Nephron (organoid): ENCODE measurements around the gene TXLNA.

Experiments
- H3K27ac Mint-ChIP-seq, 3 experiments: 2 replicates each; pipeline ENCODE4 v1.8.0; 2020; ENCODE audit warnings: mixed read lengths in 3 of 3, mild to moderate bottlenecking in 2 of 3, moderate library complexity in 1 of 3
- H3K27me3 Mint-ChIP-seq: 2 replicates; pipeline ENCODE4 v1.8.0; 2021; ENCODE audit warnings: low read depth, mild to moderate bottlenecking, moderate library complexity, mixed read lengths
- H3K36me3 Mint-ChIP-seq: 2 replicates; pipeline ENCODE4 v1.8.0; 2020; ENCODE audit warnings: low read depth, mixed read lengths
- H3K4me1 Mint-ChIP-seq: 2 replicates; pipeline ENCODE4 v1.8.0; 2020; ENCODE audit warnings: mixed read lengths
- H3K4me3 Mint-ChIP-seq, 3 experiments: 2 replicates each; pipeline ENCODE4 v1.8.0; 2020; ENCODE audit warnings: mild to moderate bottlenecking in 3 of 3, mixed read lengths in 3 of 3, moderate library complexity in 2 of 3
- H3K9me3 Mint-ChIP-seq: 2 replicates; pipeline ENCODE4 v1.8.0; 2020; ENCODE audit warnings: mixed read lengths
- CTCF ChIP-seq, 3 experiments: fragments of 200-600 bp; sonication (generic); IDR thresholded peaks; one replicate each; pipeline ENCODE4 v1.5.0; 2021; ENCODE audit warnings: antibody characterized with exemption in 3 of 3; ENCODE audit not compliant: unreplicated experiment in 3 of 3

Gene TXLNA

GRCh38 chr1:32240140-32240951, 60.9 kb downstream of the TXLNA start:
- Mint-ChIP-seq H3K4me1 (peaks cover 11% of the 10 kb centered on the region), H3K27ac (peak overlapping the region; percentile 77 to 85 (median 85)), H3K9me3 (no peaks in the 10 kb centered on the region), H3K4me3 (peak overlapping the region; percentile 92 to 93 (median 92)), H3K27me3 (no peaks in the 10 kb centered on the region), H3K36me3 (peaks cover 6% of the 10 kb centered on the region)
- no peak for TF ChIP-seq CTCF (IDR thresholded peaks at IDR 0.05; ENCODE audit: unreplicated experiment in 3 of 3)

- Mint-ChIP-seq H3K9me3 (no peaks in the 10 kb centered on the region), H3K27ac (peak overlapping the region; percentile 75 to 94 (median 85)), H3K36me3 (peaks cover under 1% of the 10 kb centered on the region), H3K4me3 (peak overlapping the region; percentile 92 to 93 (median 92)), H3K4me1 (peaks cover 11% of the 10 kb centered on the region), H3K27me3 (no peaks in the 10 kb centered on the region)
- TF ChIP-seq CTCF (IDR thresholded peaks at IDR 0.05; ENCODE audit: unreplicated experiment in 3 of 3) = no peak
Measured at GRCh38 chr1:32241001-32241763, 61.7 kb downstream of the TXLNA start.

GRCh38 chr1:32242341-32242851, 62.9 kb downstream of the TXLNA start:
- TF ChIP-seq CTCF (IDR thresholded peaks at IDR 0.05; ENCODE audit: unreplicated experiment in 3 of 3) = no peak
- peak overlapping the region; percentile 55 to 93 (median 92) for H3K4me3 Mint-ChIP-seq
- no peaks in the 10 kb centered on the region for H3K27me3 Mint-ChIP-seq
- no peaks in the 10 kb centered on the region for H3K9me3 Mint-ChIP-seq
- H3K4me1 Mint-ChIP-seq = peaks cover 17% of the 10 kb centered on the region
- peak overlapping the region; percentile 65 to 77 (median 71) for H3K27ac Mint-ChIP-seq
- H3K36me3 Mint-ChIP-seq = no peaks in the 10 kb centered on the region

GRCh38 chr1:32246888-32247273, 67.4 kb downstream of the TXLNA start, which contains the start of gene FAM167B:
TSS of gene FAM167B (plus strand) at chr1:32247222. CDS start at chr1:32247422, 200 bp downstream.
- no peak for TF ChIP-seq CTCF (IDR thresholded peaks at IDR 0.05; ENCODE audit: unreplicated experiment in 3 of 3)
- Mint-ChIP-seq H3K27ac (peak within 1 kb of the TSS; percentile 28 to 47 (median 31)), H3K27me3 (peaks cover 8% of the 10 kb centered on the region), H3K9me3 (no peaks in the 10 kb centered on the region), H3K4me3 (peak within 1 kb of the TSS in 1 of 3 experiments; percentile 18), H3K36me3 (no peaks in the 10 kb centered on the region), H3K4me1 (peaks cover 34% of the 10 kb centered on the region)

- no peak for TF ChIP-seq CTCF (IDR thresholded peaks at IDR 0.05; ENCODE audit: unreplicated experiment in 3 of 3)
- H3K27ac Mint-ChIP-seq = peak overlapping the region in 1 of 3 experiments; percentile 28
- peaks cover 12% of the 10 kb centered on the region for H3K27me3 Mint-ChIP-seq
- no peaks in the 10 kb centered on the region for H3K36me3 Mint-ChIP-seq
- no peak overlapping the region for H3K4me3 Mint-ChIP-seq
- no peaks in the 10 kb centered on the region for H3K9me3 Mint-ChIP-seq
- H3K4me1 Mint-ChIP-seq = peaks cover 37% of the 10 kb centered on the region
Measured at GRCh38 chr1:32247452-32247851, 68.0 kb downstream of the TXLNA start.
